Pericardium fibroblast (primary cell): Measurements from ENCODE around the gene IKZF1. TPM values are rescaled to one million over a fixed set of nuclear protein-coding genes. Genes with fewer than 3 reads are reported as not detected.

ENCODE experiments used
- total RNA-seq: library from RNA; depleted of rRNA; stranded (reverse); fragments of >200 nt; gene quantifications from 2 replicates; pipeline ENCODE4 v1.2.3, GENCODE V29; 2015

IKZF1 gene
- total RNA-seq = not detected in 2 replicates

DNA sequence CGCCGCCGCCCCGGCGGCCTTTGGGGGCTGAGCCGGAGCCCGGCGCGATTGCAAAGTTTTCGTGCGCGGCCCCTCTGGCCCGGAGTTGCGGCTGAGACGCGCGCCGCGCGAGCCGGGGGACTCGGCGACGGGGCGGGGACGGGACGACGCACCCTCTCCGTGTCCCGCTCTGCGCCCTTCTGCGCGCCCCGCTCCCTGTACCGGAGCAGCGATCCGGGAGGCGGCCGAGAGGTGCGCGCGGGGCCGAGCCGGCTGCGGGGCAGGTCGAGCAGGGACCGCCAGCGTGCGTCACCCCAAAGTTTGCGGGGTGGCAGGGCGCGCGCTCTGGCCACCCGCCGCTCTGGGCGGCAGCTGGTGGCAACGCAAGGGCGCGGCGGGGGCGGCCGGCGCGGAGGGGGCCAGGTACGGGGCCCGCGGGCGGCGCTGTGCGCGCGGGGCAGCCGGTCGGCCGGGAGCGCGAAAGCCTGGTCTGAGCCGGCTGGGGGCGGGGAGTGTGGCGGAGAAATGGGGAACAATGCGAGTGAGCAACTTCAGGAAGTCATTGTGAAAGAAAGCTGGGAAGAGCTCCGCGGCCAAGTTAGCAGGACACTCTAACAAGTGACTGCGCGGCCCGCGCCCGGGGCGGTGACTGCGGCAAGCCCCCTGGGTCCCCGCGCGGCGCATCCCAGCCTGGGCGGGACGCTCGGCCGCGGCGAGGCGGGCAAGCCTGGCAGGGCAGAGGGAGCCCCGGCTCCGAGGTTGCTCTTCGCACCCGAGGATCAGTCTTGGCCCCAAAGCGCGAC, at the start of gene IKZF1:
TSS of gene IKZF1 (plus strand) at position 588 of the 782 bp plus-strand sequence. CDS start 14,346 bp downstream, outside the sequence.

DNA sequence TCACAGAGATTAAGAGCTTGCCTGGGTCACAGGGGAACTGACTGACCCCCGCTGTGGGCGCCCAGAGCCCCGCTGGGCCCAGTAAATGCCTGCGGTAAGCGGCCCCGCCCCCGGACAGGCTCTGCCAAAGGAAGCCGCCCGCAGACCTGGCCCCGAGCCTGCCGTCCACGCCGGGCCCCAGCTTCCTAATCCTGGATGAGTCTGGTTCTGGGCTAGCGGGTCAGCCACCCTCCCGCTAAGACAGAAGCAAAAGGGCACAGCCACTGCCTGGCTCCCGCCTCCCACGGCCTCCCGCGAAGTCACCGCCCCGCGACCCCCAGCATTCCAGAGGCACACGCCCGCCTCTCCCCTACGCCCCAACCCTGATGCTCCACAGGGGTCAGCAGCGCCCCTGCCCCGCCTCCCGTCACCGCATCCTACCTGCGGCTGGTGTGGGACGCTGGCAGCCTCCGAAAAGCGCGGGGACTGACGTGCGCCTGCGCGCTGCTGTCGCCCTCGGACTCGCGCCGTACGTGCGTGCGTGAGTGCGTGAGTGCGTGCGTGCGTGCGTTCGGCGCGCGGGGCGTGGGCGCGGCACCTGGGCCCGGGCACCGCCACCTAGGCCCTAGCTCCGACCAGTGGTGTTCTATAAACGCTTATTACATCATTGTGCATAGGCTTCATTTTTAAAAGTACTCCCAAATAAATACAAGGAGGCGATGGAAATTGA, 145.5 kb downstream of the IKZF1 start, which contains the start of gene FIGNL1:
TSS of gene FIGNL1 (minus strand) at position 470 of the 709 bp plus-strand sequence. CDS start 3,063 bp downstream, outside the sequence.

Other genes starting within 250 kb of the IKZF1 start
- gene ZPBP, start 211.5 kb upstream of the IKZF1 start, total RNA-seq = not detected in 2 replicates
- gene FIGNL1, start 145.6 kb downstream of the IKZF1 start, total RNA-seq = 4.3 TPM in 2 replicates